ENCODE data around the gene MRPL17.

MRPL17 gene

GRCh38 chr11:6654281-6655019 is 28.7 kb downstream of the MRPL17 start:
- POLR2A ChIA-PET = no interaction called here
- TF ChIP-seq CTCF (IDR thresholded peaks at IDR 0.05; ENCODE audit: insufficient read depth, low read length, missing control alignments) = no peak
- no peak for DNase-seq (ENCODE audit: low read depth, low spot score)
- H3K4me3 ChIP-seq (ENCODE audit: low read depth, low read length) = peak overlapping the region; percentile 60
- CTCF ChIA-PET = interaction anchor here (0.7 to 1.9 kb wide), 2 partner anchors 13 to 29 kb away, joined by 3 to 6 read pairs; partner anchors contain the start of gene MRPL17

GRCh38 chr11:6653656-6654055 is 29.5 kb downstream of the MRPL17 start:
- POLR2A ChIA-PET = no interaction called here
- CTCF ChIA-PET = interaction anchor here (0.7 to 2.0 kb wide), 4 partner anchors 14 to 122 kb away, joined by 3 to 6 read pairs (median 4); partner anchors contain the start of genes MRPL17 and TPP1
- DNase-seq (ENCODE audit: low read depth, low spot score) = no peak
- no peak for TF ChIP-seq CTCF (IDR thresholded peaks at IDR 0.05; ENCODE audit: insufficient read depth, low read length, missing control alignments)
- no peak overlapping the region for H3K4me3 ChIP-seq (ENCODE audit: low read depth, low read length)

GRCh38 chr11:6653097-6653496 is 30.0 kb downstream of the MRPL17 start:
- ChIA-PET CTCF (interaction anchor here (1.6 to 2.0 kb wide), 4 partner anchors 15 to 122 kb away, joined by 3 to 6 read pairs (median 4); partner anchors contain the start of genes MRPL17 and TPP1), POLR2A (no interaction called here)
- DNase-seq (ENCODE audit: low read depth, low spot score) = no peak
- no peak overlapping the region for H3K4me3 ChIP-seq (ENCODE audit: low read depth, low read length)
- no peak for TF ChIP-seq CTCF (IDR thresholded peaks at IDR 0.05; ENCODE audit: insufficient read depth, low read length, missing control alignments)

GRCh38 chr11:6652182-6652581 is 31.0 kb downstream of the MRPL17 start:
- no peak for DNase-seq (ENCODE audit: low read depth, low spot score)
- ChIA-PET POLR2A (no interaction called here), CTCF (interaction anchor here (1.6 to 2.0 kb wide), 3 partner anchors 32 to 121 kb away, joined by 3 to 4 read pairs (median 4); partner anchors contain the start of genes MRPL17 and TPP1)

GRCh38 chr11:6650980-6651379 is 32.2 kb downstream of the MRPL17 start:
- TF ChIP-seq CTCF (IDR thresholded peaks at IDR 0.05; ENCODE audit: insufficient read depth, low read length, missing control alignments) = no peak
- ChIA-PET POLR2A (no interaction called here), CTCF (no interaction called here)
- no peak for DNase-seq (ENCODE audit: low read depth, low spot score)
- no peak overlapping the region for H3K4me3 ChIP-seq (ENCODE audit: low read depth, low read length)

More at GRCh38 chr11:6652182-6652581, 31.0 kb downstream of the MRPL17 start:
- no peak for TF ChIP-seq CTCF (IDR thresholded peaks at IDR 0.05; ENCODE audit: insufficient read depth, low read length, missing control alignments)
- no peak overlapping the region for H3K4me3 ChIP-seq (ENCODE audit: low read depth, low read length)

- no peak for DNase-seq (ENCODE audit: low read depth, low spot score)
- no peak for TF ChIP-seq CTCF (IDR thresholded peaks at IDR 0.05; ENCODE audit: insufficient read depth, low read length, missing control alignments)
- ChIA-PET CTCF (interaction anchor here (0.9 to 1.4 kb wide), 4 partner anchors 19 to 272 kb away, joined by 3 to 6 read pairs (median 4); no protein-coding TSS in a partner anchor), POLR2A (no interaction called here)
- no peak overlapping the region for H3K4me3 ChIP-seq (ENCODE audit: low read depth, low read length)
These were observed 33.0 kb downstream of the MRPL17 start for GRCh38 chr11:6650104-6650503.

Measured in AG04449 (cell line).